C4-2B (cell line): Measurements from ENCODE around the gene NEUROG3.

Experiments used
- ZFX ChIP-seq: fragments of 450-650 bp; IDR thresholded peaks from 2 replicates; pipeline ENCODE4 v1.6.1; 2017
- TF ChIP-seq, protein P1 (sequence below): fragments of 450-650 bp; conservative IDR thresholded peaks from 2 replicates; pipeline ENCODE4 v1.5.1; 2017; ENCODE audit warnings: mild to moderate bottlenecking

DNA sequence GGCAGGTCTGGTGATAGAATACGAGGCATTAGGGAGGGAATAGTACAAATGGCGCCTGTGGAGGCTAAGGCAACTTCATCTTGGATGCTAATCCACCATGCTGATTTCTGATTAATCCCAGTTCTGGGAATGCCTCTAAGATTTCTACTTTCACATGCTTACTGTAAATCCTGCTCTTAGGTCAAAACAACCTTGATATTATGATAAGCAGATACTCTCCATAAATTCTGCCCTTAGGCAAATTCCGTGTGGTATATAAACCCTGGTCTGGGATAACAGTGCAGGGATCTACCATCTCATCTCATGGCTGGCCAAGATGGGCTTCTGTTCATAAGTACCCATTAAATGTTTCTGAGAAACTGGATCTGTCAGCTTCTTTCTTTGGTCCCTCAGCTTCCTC is 11.4 kb upstream of the NEUROG3 start:
- TF ChIP-seq, protein P1, sequence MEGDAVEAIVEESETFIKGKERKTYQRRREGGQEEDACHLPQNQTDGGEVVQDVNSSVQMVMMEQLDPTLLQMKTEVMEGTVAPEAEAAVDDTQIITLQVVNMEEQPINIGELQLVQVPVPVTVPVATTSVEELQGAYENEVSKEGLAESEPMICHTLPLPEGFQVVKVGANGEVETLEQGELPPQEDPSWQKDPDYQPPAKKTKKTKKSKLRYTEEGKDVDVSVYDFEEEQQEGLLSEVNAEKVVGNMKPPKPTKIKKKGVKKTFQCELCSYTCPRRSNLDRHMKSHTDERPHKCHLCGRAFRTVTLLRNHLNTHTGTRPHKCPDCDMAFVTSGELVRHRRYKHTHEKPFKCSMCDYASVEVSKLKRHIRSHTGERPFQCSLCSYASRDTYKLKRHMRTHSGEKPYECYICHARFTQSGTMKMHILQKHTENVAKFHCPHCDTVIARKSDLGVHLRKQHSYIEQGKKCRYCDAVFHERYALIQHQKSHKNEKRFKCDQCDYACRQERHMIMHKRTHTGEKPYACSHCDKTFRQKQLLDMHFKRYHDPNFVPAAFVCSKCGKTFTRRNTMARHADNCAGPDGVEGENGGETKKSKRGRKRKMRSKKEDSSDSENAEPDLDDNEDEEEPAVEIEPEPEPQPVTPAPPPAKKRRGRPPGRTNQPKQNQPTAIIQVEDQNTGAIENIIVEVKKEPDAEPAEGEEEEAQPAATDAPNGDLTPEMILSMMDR: no peak
- no peak for TF ChIP-seq ZFX
